ENCODE measurements around the gene EHBP1. TPM values are rescaled to one million over a fixed set of nuclear protein-coding genes. Genes with fewer than 3 reads are reported as not detected.

Gene EHBP1
- total RNA-seq, 4 donors from 2014 or later, result 42.9 to 116 (median 58.3) TPM

DNA sequence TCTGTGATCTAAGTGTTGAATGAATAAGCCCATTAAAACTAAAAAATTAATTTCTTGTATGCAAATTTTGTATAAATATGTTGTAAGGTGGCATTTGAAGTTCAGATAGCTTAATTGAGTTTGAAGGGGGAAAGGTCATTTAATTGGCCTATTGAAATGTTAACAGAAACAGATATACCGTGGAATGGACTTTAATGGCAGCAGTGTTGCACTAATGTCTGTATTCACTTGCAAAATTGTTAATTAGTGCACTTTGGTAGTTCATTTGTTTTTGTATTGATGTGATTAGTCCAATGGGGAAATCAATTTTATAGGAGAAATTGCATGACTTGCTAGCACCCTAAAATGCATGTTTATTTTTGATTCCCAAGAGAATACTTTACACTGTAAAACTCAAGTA, 303.3 kb downstream of the EHBP1 start:
- Histone ChIP-seq H3K4me1 (no peaks in the 10 kb centered on the region), H3K36me3 (peaks cover 6% of the 10 kb centered on the region), H3K4me3 (no peak overlapping the region), H3K9me3 (no peaks in the 10 kb centered on the region), H3K27me3 (no peaks in the 10 kb centered on the region), H3K27ac (no peak overlapping the region)
- 95% methylated on average over 1 of the region's 1 CpG for WGBS
- TF ChIP-seq, protein P1, sequence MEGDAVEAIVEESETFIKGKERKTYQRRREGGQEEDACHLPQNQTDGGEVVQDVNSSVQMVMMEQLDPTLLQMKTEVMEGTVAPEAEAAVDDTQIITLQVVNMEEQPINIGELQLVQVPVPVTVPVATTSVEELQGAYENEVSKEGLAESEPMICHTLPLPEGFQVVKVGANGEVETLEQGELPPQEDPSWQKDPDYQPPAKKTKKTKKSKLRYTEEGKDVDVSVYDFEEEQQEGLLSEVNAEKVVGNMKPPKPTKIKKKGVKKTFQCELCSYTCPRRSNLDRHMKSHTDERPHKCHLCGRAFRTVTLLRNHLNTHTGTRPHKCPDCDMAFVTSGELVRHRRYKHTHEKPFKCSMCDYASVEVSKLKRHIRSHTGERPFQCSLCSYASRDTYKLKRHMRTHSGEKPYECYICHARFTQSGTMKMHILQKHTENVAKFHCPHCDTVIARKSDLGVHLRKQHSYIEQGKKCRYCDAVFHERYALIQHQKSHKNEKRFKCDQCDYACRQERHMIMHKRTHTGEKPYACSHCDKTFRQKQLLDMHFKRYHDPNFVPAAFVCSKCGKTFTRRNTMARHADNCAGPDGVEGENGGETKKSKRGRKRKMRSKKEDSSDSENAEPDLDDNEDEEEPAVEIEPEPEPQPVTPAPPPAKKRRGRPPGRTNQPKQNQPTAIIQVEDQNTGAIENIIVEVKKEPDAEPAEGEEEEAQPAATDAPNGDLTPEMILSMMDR (IDR thresholded peaks at IDR 0.05), result no peak
- TF ChIP-seq POLR2AphosphoS5 (IDR thresholded peaks at IDR 0.05) (no peak), EP300 (IDR thresholded peaks at IDR 0.05) (no peak), POLR2A (IDR thresholded peaks at IDR 0.05) (no peak)
- no peak for DNase-seq (ENCODE audit: low spot score in 2 of 2)

DNA sequence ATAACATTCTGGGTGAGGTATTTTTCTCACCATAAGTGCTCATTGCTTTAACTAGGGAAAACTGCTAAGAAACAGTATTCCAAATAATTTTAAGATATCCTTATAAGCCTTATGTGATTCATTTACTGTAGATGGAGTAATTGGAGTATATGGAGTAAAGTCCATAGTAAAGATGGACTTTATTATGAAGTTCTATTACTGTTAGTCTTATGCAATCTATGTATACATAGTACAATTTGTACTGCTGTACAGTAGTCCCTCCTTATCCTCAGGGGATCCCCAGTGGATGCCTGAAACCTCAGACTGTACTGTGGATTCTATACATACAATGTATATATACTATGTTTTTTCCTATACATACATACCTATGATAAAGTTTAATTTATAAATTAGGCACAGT, 304.0 kb downstream of the EHBP1 start:
- TF ChIP-seq EP300 (IDR thresholded peaks at IDR 0.05) (no peak), POLR2A (IDR thresholded peaks at IDR 0.05) (no peak), POLR2AphosphoS5 (IDR thresholded peaks at IDR 0.05) (no peak)
- TF ChIP-seq, protein P1 (IDR thresholded peaks at IDR 0.05), result no peak
- H3K4me1 ChIP-seq, result no peaks in the 10 kb centered on the region
- H3K9me3 ChIP-seq, result no peaks in the 10 kb centered on the region
- H3K4me3 ChIP-seq, result no peak overlapping the region
- H3K36me3 ChIP-seq, result peaks cover 11% of the 10 kb centered on the region
- no peaks in the 10 kb centered on the region for H3K27me3 ChIP-seq
- no peak for DNase-seq (ENCODE audit: low spot score in 2 of 2)
- no peak overlapping the region for H3K27ac ChIP-seq

DNA sequence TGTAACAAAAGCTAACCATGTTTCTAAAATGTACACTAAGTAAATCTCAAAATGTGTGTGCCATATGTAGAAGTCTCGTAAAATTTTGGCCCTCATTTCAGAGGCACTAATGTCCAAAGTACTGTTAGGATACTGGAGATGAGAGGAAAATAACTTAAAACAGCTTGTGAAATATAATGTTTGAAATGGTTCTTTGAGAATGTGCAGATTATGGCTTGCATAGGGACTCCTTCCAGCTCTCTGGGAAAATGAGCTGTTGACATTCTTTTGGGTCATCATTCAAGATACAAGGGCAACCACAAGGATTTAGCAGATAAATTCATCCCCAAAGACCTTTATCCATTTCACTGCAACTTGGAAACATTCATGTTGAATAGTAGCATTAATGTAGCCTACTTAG, 307.0 kb downstream of the EHBP1 start:
- peaks cover 29% of the 10 kb centered on the region for H3K36me3 ChIP-seq
- no peaks in the 10 kb centered on the region for H3K4me1 ChIP-seq
- H3K27ac ChIP-seq, result no peak overlapping the region

DNA sequence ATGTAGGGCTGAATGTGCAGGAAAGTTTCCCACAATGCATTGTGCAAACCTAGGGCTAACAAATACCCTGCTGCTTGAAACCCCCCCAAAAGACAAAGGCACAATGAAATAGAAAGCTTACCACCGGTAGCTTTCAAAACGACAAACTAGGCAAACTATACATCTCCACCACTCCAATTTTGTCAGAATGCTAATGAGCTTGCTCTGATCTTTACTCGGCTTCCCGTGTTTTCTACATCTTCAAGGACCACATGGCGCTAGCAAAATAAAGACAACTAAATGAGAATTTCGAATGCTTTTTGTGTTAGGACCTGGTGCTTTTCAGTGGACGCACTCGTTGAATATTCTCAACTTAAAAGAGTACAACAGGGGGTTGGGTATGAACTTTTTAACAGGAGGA, 307.9 kb downstream of the EHBP1 start:
- TF ChIP-seq POLR2AphosphoS5 (IDR thresholded peaks at IDR 0.05) (no peak), POLR2A (IDR thresholded peaks at IDR 0.05) (no peak), EP300 (IDR thresholded peaks at IDR 0.05) (no peak)
- TF ChIP-seq, protein P1 (IDR thresholded peaks at IDR 0.05), result no peak
- WGBS, result 92% methylated on average over 8 of the region's 8 CpGs

More for the DNA sequence above, 307.0 kb downstream of the EHBP1 start:
- DNase-seq (ENCODE audit: low spot score in 2 of 2), result no peak
- Histone ChIP-seq H3K4me3 (no peak overlapping the region), H3K27me3 (no peaks in the 10 kb centered on the region), H3K9me3 (no peaks in the 10 kb centered on the region)
- TF ChIP-seq EP300 (IDR thresholded peaks at IDR 0.05) (no peak), POLR2A (IDR thresholded peaks at IDR 0.05) (no peak), POLR2AphosphoS5 (IDR thresholded peaks at IDR 0.05) (no peak)
- TF ChIP-seq, protein P1 (IDR thresholded peaks at IDR 0.05), result no peak
- WGBS, result 75% methylated on average over 1 of the region's 1 CpG

DNA sequence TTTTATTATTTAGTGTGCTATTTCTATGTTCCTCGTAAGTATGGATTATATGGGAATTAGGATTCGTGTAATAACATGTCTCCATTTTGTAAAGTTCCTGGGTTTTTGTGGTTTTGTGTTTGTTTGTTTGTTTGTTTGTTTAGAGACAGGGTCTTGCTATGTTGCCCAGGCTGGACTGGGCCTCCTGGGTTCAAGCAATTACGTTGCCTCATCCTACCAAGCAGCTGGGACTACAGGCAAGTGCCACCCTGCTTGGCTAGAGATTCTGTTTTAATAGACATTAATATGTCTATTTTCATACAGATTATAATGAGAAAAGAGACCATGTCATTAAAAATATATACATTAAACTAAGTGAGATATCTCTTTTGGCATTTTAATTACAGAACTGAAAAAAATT, 309.9 kb downstream of the EHBP1 start:
- H3K36me3 ChIP-seq, result peaks cover 32% of the 10 kb centered on the region
- DNase-seq (ENCODE audit: low spot score in 2 of 2), result no peak
- no peak overlapping the region for H3K4me3 ChIP-seq

More for the DNA sequence above, 307.9 kb downstream of the EHBP1 start:
- Histone ChIP-seq H3K27me3 (no peaks in the 10 kb centered on the region), H3K27ac (no peak overlapping the region), H3K36me3 (peaks cover 32% of the 10 kb centered on the region), H3K4me1 (no peaks in the 10 kb centered on the region), H3K4me3 (no peak overlapping the region), H3K9me3 (no peaks in the 10 kb centered on the region)
- no peak for DNase-seq (ENCODE audit: low spot score in 2 of 2)

More for the DNA sequence above, 309.9 kb downstream of the EHBP1 start:
- Histone ChIP-seq H3K4me1 (no peaks in the 10 kb centered on the region), H3K27ac (no peak overlapping the region), H3K27me3 (no peaks in the 10 kb centered on the region), H3K9me3 (no peaks in the 10 kb centered on the region)
- over 99% methylated on average over 3 of the region's 3 CpGs for WGBS
- TF ChIP-seq, protein P1 (IDR thresholded peaks at IDR 0.05), result no peak
- no peak for TF ChIP-seq POLR2AphosphoS5 (IDR thresholded peaks at IDR 0.05)
- no peak for TF ChIP-seq EP300 (IDR thresholded peaks at IDR 0.05)
- no peak for TF ChIP-seq POLR2A (IDR thresholded peaks at IDR 0.05)

Measured in suprapubic skin (tissue), 4 donors.